ENCODE results near the gene TUT4.

Gene TUT4

GRCh38 chr1:52399629-52400028 lies 153.3 kb downstream of the TUT4 start:
- no peak for DNase-seq

- no peak for DNase-seq
These were observed 159.7 kb downstream of the TUT4 start for GRCh38 chr1:52393174-52393573.

GRCh38 chr1:52386458-52386857 lies 166.4 kb downstream of the TUT4 start:
- DNase-seq, result no peak

- no peak for DNase-seq
These were observed 167.5 kb downstream of the TUT4 start for GRCh38 chr1:52385376-52385775.
